GM18526 (cell line): ENCODE measurements around the gene OR6B1.

Experiments used
- POLR2A ChIP-seq: IDR thresholded peaks from 3 replicates; pipeline ENCODE4 v1.6.1; 2011; ENCODE audit not compliant: insufficient read length; ENCODE audit errors: extremely low read depth

OR6B1 gene

DNA sequence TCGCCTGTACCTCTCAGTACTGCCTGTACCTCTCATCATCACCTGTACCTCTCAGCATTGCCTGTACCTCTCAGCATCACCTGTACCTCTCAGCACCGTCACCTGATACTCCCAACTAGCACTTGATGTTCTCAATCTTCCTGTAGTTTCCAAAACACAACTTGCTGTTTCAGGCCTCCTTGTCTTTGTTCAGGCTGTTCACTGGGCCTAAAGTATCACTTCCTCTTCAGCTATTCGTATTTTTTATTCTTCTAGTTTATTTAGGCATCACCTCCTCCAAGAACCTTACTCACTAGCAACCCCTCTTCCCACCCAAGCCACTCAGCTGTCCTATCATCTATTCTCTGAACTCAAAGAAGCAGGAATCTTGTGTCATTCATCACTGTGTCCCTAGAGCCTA, 24.1 kb downstream of the OR6B1 start:
- no peak for TF ChIP-seq POLR2A

DNA sequence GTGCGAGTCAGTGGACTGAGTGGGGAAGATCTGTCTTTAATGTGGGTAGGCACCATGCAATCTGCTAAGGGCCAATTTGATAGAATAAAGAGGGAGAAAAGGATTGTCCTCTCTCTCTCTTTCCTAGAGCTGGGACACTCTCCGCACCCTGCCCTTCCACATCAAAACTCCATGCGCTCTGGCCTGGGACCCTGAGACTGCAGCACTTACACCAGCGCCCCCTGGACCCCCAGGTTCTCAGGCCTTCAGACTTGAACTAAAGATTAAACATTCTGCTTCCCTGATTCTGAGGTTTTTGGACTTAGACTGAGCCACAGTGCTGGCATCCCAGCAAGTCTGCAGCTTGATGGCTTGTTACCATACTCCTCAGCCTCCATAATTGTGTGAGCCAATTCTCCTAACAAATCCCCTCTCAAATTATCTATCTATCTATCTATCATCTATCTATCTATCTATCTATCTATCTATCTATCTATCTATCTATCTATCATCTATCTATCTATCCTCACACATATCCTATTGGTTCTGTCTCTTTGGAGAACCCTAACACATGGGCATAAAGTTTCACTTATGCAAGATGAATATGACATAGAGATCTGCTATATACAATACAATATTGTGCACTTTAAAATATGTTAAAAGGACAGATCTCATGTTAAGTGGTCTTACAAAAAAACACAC, 26.2 kb downstream of the OR6B1 start:
- no peak for TF ChIP-seq POLR2A

DNA sequence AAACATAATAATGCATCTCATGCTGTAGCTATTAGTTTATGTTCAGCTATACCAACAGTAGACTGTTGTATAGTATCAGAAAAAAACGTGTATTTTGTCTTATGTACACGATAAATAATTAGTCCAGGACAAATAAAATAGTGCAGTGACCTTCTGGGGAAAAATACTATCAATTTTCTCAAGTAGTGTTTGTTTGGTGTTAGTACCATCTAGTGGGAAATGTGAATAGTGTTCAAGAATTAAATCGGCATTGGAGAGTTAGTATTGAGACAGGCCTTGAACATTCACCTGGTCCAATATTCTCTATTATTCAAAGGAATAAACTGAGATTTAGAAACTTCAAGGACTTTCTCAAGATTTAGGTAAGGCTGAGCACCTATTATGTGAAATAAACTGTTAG, 26.9 kb downstream of the OR6B1 start:
- no peak for TF ChIP-seq POLR2A

DNA sequence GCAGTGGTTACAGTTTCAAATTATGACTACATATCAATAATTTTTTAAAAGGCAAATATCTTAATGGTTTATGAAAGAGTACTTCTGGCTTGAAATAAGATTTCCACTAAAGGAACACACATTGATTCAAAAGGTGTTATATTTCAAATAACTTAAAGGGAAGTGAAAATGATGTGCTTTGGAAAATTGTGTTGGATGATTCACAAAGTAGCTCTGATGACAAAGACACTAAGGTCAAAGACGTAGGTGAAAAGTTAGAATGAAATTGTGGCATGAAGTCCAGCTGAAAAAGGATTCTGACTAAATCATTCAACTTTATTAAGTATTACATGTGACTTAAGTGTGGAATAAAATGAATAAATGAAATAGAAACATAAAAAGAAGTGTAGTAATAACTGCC, 27.9 kb downstream of the OR6B1 start:
- no peak for TF ChIP-seq POLR2A

DNA sequence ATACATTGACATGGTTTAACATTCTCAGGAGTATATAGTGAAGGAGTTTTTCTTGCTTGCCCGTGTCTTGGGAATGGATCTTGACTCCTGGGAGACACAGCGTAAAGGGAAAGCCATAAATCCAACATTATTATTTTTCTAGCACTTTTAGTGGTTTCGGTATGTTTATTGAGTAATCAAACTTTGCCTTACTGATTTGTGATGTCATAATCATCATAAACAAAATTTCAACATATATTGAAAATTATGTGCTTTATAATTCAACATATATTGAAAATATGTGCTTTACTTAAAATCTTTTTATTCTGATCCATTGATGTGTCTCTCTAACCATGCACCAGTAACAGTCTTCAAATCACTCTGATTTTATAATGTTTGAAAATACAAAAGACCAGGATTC, 28.4 kb downstream of the OR6B1 start:
- no peak for TF ChIP-seq POLR2A

DNA sequence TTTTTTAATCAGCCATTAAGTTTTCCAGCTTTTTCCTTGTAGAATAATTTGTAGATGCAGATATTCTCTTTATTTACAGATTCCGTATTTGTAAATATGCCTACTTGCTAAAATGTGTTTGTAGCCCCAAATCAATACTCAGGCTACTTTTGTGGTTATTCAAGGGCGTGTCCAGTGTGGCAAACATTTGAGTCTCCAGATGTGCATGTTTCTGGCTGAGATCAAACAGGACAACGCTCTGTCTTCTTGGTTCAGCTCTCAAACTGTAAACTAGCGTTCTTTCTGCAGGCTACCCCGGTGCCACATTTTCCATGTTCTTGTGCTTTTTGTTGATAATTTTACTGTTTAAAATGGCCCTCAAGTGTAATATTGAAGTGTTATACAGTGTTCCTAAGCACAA, 32.4 kb downstream of the OR6B1 start:
- TF ChIP-seq POLR2A: no peak

DNA sequence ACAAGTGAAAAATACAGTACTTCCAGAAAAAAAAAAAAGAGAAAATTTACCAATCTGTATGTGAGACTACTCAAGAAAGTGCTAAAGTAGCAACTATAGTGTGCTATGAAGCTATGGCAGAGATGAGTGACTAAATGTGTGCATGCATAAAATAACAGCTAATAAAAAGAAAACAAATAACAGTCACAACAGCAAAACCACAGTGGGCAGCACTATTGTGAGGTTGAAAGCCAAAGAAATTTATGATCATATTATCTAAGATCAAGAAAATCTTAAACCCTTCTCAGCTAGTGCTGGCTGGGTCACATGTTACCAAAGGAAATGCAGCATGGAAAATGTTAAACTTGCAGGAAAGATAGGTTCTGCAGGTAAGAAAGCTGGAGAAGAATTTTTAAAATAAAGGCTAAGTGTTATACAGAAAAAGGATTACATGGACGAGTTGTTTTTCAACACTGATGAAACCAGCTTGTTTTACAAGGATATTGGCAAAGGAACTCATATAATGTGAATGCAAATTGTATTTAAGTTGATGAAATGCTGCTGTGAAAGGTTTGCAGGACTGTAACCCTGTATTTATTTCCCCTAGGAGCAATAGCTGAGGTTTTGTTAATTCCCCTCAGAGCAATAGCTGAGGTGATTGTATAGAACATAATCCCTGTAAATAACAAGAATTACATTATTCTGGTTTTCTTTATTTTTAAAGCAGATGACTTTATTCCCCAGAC, 33.0 kb downstream of the OR6B1 start:
- no peak for TF ChIP-seq POLR2A

DNA sequence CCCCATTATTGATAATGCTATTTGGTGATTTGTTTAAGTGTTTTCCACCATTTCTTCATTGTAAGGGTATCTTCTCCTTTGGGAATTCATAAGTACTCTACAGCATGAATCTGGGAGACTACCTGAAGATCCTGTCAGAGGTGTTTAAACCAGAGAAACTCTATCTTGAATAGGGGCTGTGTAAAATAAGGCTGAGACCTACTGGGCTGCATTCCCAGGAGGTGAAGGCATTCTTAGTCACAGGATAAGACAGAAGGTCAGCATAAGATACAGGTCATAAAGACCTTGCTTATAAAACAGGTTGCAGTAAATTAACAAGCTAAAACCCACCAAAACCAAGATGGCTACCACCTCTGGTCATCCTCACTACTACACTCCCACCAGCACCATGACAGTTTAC, 35.3 kb downstream of the OR6B1 start:
- no peak for TF ChIP-seq POLR2A

DNA sequence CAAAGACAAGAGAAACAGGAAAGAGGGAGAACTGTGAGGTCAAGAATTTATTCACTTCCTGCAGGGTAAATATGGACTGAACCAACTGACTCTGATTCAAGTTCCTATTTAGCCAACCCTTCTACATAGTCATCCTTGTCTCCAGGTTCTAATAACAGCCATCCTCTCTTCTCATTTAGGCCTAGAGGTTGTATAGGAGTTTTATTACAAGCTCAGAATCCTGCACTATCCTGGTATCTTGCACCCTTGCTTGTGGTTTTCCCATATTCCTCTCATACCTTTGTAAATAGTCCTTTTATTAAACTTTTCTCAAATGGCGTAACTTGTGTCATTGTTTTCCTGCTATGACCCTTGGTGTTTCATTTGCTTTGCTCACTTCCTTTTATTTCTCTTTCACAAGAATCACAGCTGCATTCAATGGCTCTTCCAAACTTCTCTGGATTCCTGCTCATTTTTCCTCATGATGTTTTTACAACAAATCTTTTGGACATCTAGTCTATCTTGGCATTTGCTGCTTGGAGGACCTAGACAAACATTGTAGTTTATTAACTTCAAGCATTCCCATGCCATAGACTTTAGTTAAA, 36.3 kb downstream of the OR6B1 start:
- TF ChIP-seq POLR2A: no peak

DNA sequence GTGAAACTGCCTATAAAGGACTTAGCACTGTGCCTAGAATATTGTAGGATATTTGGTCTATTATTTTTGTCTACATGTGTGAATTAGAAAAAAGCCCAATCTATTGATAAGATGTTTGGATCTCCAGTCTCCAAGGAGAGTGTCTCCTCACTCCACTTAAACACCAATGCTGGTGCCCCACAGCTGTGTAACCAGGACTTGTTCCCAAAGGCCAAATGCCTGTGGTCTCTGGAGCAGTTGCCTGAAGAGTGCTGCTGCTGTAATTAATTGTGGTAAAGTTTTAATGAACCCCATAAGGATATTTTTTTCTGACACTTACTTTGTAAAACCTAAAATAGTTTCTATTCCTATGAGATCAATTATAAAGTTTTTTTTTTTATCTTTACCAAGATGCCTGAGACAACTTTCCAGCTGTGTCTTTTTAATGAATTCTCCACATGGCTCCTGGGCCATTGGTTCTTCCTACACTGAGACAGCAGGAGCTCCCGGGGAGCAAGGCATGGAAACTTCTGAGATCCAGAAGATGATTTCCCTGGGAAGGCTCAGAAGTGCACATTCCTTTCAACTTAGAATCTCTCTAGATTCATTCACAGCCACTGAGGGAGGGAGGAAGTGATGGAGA, 37.4 kb downstream of the OR6B1 start:
- no peak for TF ChIP-seq POLR2A

DNA sequence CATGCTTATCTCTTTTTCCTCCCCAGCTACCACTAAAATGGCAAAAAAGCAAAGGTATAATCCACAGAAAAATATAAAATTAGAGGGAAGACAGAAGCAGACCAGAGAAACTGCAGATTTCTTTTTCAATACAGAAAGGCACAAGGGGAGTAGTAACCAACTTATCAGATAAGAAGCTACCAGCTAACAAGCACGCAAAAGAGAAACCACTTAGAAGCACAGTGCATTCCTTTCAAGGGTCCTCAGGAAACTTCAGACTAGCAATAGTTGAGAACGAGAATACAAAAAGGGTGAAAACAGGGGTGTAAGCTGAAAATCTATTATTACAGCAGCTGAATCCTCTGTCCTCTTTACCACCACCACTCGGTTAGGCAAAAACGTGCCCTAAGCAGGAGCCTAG, 38.8 kb downstream of the OR6B1 start:
- TF ChIP-seq POLR2A: no peak

DNA sequence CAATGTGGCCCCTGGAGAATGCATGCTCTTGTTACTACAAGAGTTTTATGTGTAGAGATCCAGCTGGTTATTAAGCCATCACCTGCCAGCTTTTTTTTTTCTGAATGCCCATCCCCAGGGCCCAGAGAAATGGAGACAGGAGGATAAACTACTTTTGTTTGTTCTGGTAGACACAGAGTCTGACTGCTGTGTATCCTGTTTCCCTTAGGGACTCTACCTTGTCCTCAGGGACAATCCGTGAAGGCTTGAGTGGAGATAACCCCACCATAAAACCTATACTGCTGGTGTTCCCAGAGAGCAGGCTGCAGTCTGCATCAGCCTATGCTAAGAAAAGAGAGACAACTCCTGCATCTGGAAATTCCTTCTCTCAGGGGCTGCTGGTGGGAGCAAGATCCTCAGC, 48.5 kb downstream of the OR6B1 start, which contains the start of gene OR2A5:
Gene OR2A5, plus strand, starts transcription at position 301 of the 400 bp plus-strand sequence. CDS start 1,454 bp downstream, outside the sequence.
- TF ChIP-seq POLR2A: no peak

DNA sequence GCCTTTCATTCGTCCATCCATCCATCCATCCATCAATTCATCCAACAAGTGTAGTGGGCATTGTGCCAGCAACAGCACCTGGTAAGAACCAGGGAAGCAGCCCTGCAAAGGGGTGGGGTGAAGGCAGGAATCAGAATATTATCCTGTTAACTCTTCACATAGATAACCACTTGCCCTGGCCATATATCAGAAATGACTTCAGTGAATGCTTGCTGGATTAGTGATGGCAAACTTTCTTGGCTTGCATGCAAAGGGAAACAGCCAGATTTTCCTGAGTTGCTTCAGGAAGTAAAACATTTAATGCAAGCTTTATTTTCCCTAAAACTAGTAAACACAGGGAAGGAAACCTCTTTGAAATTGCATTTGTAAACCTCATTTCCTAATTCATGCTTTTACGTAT, 49.4 kb downstream of the OR6B1 start:
- TF ChIP-seq POLR2A: no peak

DNA sequence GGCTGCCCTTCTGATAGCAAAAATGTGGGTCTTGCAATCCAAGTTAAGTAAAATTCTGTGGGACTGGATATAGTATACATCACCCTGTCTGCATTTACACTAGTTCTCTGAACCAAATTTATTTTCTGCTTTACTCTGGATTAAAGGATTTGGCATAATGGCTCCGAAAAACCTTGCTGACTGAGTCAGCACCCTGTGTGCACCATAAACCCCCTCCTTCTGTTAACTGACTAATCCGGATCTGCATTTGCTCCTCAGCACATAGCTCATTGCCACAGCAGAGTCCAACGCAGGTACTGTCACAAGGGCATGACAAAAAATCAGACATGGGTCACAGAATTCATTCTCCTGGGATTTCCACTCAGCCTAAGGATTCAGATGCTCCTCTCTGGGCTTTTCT, 50.0 kb downstream of the OR6B1 start:
- no peak for TF ChIP-seq POLR2A

DNA sequence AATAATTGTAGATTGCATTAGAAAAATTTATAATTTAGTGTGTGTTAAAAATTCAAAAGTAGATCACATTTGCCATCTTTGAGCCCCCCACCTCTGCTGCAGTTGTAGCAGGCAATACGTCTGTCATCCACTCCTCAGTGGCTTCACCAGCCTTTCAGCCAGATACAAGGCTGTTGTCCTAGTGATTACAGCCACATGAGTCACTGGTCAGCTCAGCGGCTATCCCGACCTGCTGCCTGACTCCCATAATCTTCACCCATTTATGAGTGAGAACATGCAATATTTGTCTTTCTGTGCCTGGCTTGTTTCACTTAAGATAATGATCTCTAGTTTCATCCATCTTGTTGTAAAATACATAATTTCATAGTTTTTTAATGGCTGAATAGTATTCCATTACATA, 57.8 kb downstream of the OR6B1 start:
- no peak for TF ChIP-seq POLR2A
